ENCODE results near the gene DHRS3. TPM values are rescaled to one million over a fixed set of nuclear protein-coding genes. Genes with fewer than 3 reads are reported as not detected.
A peak's percentile ranks its signal among the peaks of the same experiment; 100 is the strongest.

DHRS3 gene
- total and polyA plus RNA-seq, 2 donors (not counting 1 experiment from before 2014, with no cell fraction given): 0.37 TPM

- Histone ChIP-seq H3K9me3 (ENCODE audit: control extremely low read depth in 1 of 3, control insufficient read depth in 2 of 3, insufficient read depth in 1 of 3, low read length in 2 of 3) (peaks cover 0 to 6% (median 0%) of the 10 kb centered on the region in 3 donors), H3K9ac (ENCODE audit: low read length) (no peak overlapping the region), H3K27me3 (replicated peaks in 1 of 4; ENCODE audit: control extremely low read depth in 1 of 4, control insufficient read depth in 3 of 4, insufficient read depth in 4 of 4, low read length in 3 of 4) (peaks cover 0 to 60% (median 12%) of the 10 kb centered on the region in 4 experiments), H2AFZ (ENCODE audit: insufficient read depth, low read depth, low read length, poor library complexity, severe bottlenecking) (no peak overlapping the region), H3K4me2 (replicated peaks; ENCODE audit: low read depth, low read length, poor library complexity, severe bottlenecking) (peak overlapping the region; percentile 22), H3K79me2 (ENCODE audit: control insufficient read depth, insufficient read depth, low read length) (no peaks in the 10 kb centered on the region), H3K4me3 (ENCODE audit: control extremely low read depth in 1 of 5, extremely low read depth in 1 of 5, insufficient read depth in 1 of 5, low read depth in 2 of 5, low read length in 4 of 5) (no peak overlapping the region), H3K36me3 (replicated peaks in 1 of 2; ENCODE audit: control extremely low read depth in 1 of 2, control insufficient read depth in 1 of 2, extremely low read depth in 1 of 2, insufficient read depth in 2 of 2, low read length in 1 of 2) (no peaks in the 10 kb centered on the region), H4K20me1 (ENCODE audit: control insufficient read depth, insufficient read depth, low read length, poor library complexity, severe bottlenecking) (no peaks in the 10 kb centered on the region), H3K27ac (ENCODE audit: low read length in 2 of 2) (no peak overlapping the region), H3K4me1 (ENCODE audit: control insufficient read depth in 2 of 2, insufficient read depth in 2 of 2, low read length in 2 of 2) (peaks cover 29 to 46% of the 10 kb centered on the region in 2 donors)
- H3K9me3 Mint-ChIP-seq (ENCODE audit: insufficient read depth): no peaks in the 10 kb centered on the region
- no peak overlapping the region for H3K27ac Mint-ChIP-seq
- ATAC-seq (ENCODE audit: low read depth) (no peak), DNase-seq (no peak)
- H3K4me3 Mint-ChIP-seq: peak overlapping the region; percentile 42
- ChIA-PET CTCF (interaction anchor here (1.0 to 1.6 kb wide), 4 partner anchors 11 to 490 kb away, joined by 3 to 5 read pairs (median 3); no protein-coding TSS in a partner anchor), POLR2A (no interaction called here)
- TF ChIP-seq CTCF (IDR thresholded peaks at IDR 0.05) (no peak), EZH2 (IDR thresholded peaks at IDR 0.05; ENCODE audit: borderline replicate concordance, insufficient read depth, low read depth, low read length, poor library complexity, severe bottlenecking) (no peak)
- intact Hi-C loops (cut with micrococcal nuclease): no loop called here
- peaks cover 42% of the 10 kb centered on the region for H3K4me1 Mint-ChIP-seq
- peaks cover 70% of the 10 kb centered on the region for H3K27me3 Mint-ChIP-seq
- 32% methylated on average over 9 of the region's 12 CpGs for WGBS (ENCODE audit: insufficient coverage)
Observed at GRCh38 chr1:12615159-12615864, 2.7 kb downstream of the DHRS3 start.

Data from B cell (primary cell).